Vagina (tissue), 2 donors: ENCODE results near the gene CDCA7L.

ENCODE experiments used
- CTCF ChIP-seq, 3 experiments: fragments of 450-650 bp in 2 of 3; fragments of 200-600 bp in 1 of 3; sonication (generic) in 1 of 3; IDR thresholded peaks; one replicate each; pipeline ENCODE4 v1.5.1; 2017 to 2019; ENCODE audit warnings: antibody characterized with exemption in 3 of 3, mild to moderate bottlenecking in 2 of 3, moderate library complexity in 2 of 3
- POLR2A ChIP-seq, 2 donors: fragments of 450-650 bp; IDR thresholded peaks; one replicate each; pipeline ENCODE4 v1.6.1; 2017; ENCODE audit warnings: antibody characterized with exemption in 2 of 2, mild to moderate bottlenecking in 2 of 2, moderate library complexity in 2 of 2
- POLR2AphosphoS5 ChIP-seq, 2 donors: sonication (generic); formaldehyde crosslinking; IDR thresholded peaks; one replicate each; pipeline ENCODE4 v1.9.0; 2017; ENCODE audit warnings: antibody characterized with exemption in 2 of 2, mild to moderate bottlenecking in 2 of 2, low read depth in 1 of 2; ENCODE audit not compliant: insufficient read depth in 1 of 2

- TF ChIP-seq CTCF (IDR thresholded peaks at IDR 0.05): no peak
- no peak for TF ChIP-seq POLR2AphosphoS5 (IDR thresholded peaks at IDR 0.05; ENCODE audit: insufficient read depth in 1 of 2, low read depth in 1 of 2)
- no peak for TF ChIP-seq POLR2A (IDR thresholded peaks at IDR 0.05)
Measured at GRCh38 chr7:21910253-21910652, 35.4 kb downstream of the CDCA7L start.
